HCT116 (cell line): ENCODE results near the gene PROB1. TPM values are rescaled to one million over a fixed set of nuclear protein-coding genes. Genes with fewer than 3 reads are reported as not detected.

Source experiments
- ATAC-seq: fragments of 200-7000 bp; cut with Tn5 transposase; 2 replicates; pipeline ENCODE4 v1.9.1; 2020; ENCODE audit warnings: mild to moderate bottlenecking, moderate library complexity
- BruUV-seq: library from RNA; stranded (reverse); fragments of 400-500 nt; replicated peaks from 2 replicates; lab custom pipeline; 2021; lab: Mats Ljungman, UMichigan
- CTCF ChIA-PET: fragments of 300-600 bp; sonication (Branson Sonifier 250); formaldehyde crosslinking; loops from one replicate; lab custom pipeline; 2021; ENCODE audit warnings: antibody characterized with exemption; lab: Charles Lee
- POLR2A ChIA-PET: fragments of 300-600, 350-600 bp; sonication (Branson Sonifier 250); formaldehyde crosslinking; loops from one replicate; lab custom pipeline; 2021; ENCODE audit warnings: antibody characterized with exemption; lab: Charles Lee
- RAD21 ChIA-PET, 2 experiments: fragments of 300-600 bp; sonication (Branson Sonifier 250); formaldehyde crosslinking; loops; one replicate each; lab custom pipeline; 2023; ENCODE audit warnings: low total read pairs in 2 of 2; ENCODE audit not compliant: uncharacterized antibody in 2 of 2, unreplicated experiment in 2 of 2, low non-redundant PET in 1 of 2; lab: Charles Lee
- DNase-seq: peaks from one replicate; pipeline ENCODE4 v3.0.0-alpha.2; 2010; ENCODE audit warnings: low read depth, low spot score
- H2AFZ ChIP-seq: fragments of 200-600 bp; shearing (Covaris generic), sonication (generic); 2 replicates; pipeline ENCODE4 v1.6.1; 2017; ENCODE audit warnings: low read depth, mixed run types, mixed read lengths, antibody characterized with exemption, low read length; ENCODE audit not compliant: poor library complexity, severe bottlenecking
- H3K27ac ChIP-seq: 2 replicates; pipeline ENCODE4 v1.5.1; 2012; ENCODE audit warnings: low read depth, low read length
- H3K27me3 ChIP-seq: fragments of 200-600 bp; sonication (generic); 2 replicates; pipeline ENCODE4 v1.6.1; 2016; ENCODE audit warnings: mixed run types, low read length, mixed read lengths; ENCODE audit not compliant: insufficient read depth
- H3K36me3 ChIP-seq, 2 experiments: fragments of 200-500 bp in 1 of 2; fragments of 200-600 bp in 1 of 2; sonication (Bioruptor generic) in 1 of 2; sonication (generic) in 1 of 2; 2 replicates each; pipeline versions ENCODE4 v1.5.1 to v1.6.1; 2014 to 2016; ENCODE audit warnings: low read length in 2 of 2, inconsistent platforms in 1 of 2, mixed read lengths in 1 of 2, mixed run types in 1 of 2; ENCODE audit not compliant: insufficient read depth in 2 of 2, control insufficient read depth in 1 of 2
- H3K4me1 ChIP-seq, 2 experiments: fragments of 200-600 bp in 1 of 2; sonication (generic) in 1 of 2; 2 replicates each; pipeline versions ENCODE4 v1.5.1 to v1.6.1; 2012 to 2017; ENCODE audit warnings: low read length in 2 of 2, inconsistent platforms in 1 of 2, mild to moderate bottlenecking in 1 of 2, mixed read lengths in 1 of 2, mixed run types in 1 of 2, moderate library complexity in 1 of 2; ENCODE audit not compliant: insufficient read depth in 2 of 2, control insufficient read depth in 1 of 2
- H3K4me2 ChIP-seq: fragments of 200-600 bp; sonication (generic); 2 replicates; pipeline ENCODE4 v1.6.1; 2017; ENCODE audit warnings: mixed run types, low read length, mixed read lengths
- H3K4me3 ChIP-seq, 2 experiments: fragments of 200-600 bp in 1 of 2; sonication (generic) in 1 of 2; replicated peaks in 1 of 2; 2 replicates each; pipeline ENCODE4 v1.5.1; 2011 to 2016; ENCODE audit warnings: low read length in 2 of 2, control low read depth in 1 of 2, low read depth in 1 of 2, mild to moderate bottlenecking in 1 of 2, mixed read lengths in 1 of 2, mixed run types in 1 of 2
- H3K79me2 ChIP-seq: fragments of 200-600 bp; sonication (generic); 2 replicates; pipeline ENCODE4 v1.6.1; 2017; ENCODE audit warnings: mild to moderate bottlenecking, mixed run types, low read length, moderate library complexity, mixed read lengths; ENCODE audit not compliant: insufficient read depth
- H3K9ac ChIP-seq: fragments of 200-600 bp; sonication (generic); 2 replicates; pipeline ENCODE4 v1.6.1; 2016; ENCODE audit warnings: low read length, mixed read lengths
- H3K9me2 ChIP-seq: fragments of 200-600 bp; sonication (generic), shearing (Covaris generic); 2 replicates; pipeline ENCODE4 v1.6.1; 2017; ENCODE audit warnings: mixed run types, mild to moderate bottlenecking, moderate library complexity; ENCODE audit not compliant: insufficient read depth
- H3K9me3 ChIP-seq, 2 experiments: fragments of 200-500 bp in 1 of 2; fragments of 200-600 bp in 1 of 2; sonication (Bioruptor generic) in 1 of 2; sonication (generic) in 1 of 2; 2 replicates each; pipeline ENCODE4 v1.6.1; 2014 to 2017; ENCODE audit warnings: low read length in 2 of 2, mixed read lengths in 2 of 2, inconsistent platforms in 1 of 2, low read depth in 1 of 2, mild to moderate bottlenecking in 1 of 2, mixed run types in 1 of 2, moderate library complexity in 1 of 2; ENCODE audit not compliant: control insufficient read depth in 1 of 2, insufficient read depth in 1 of 2
- H4K20me1 ChIP-seq: fragments of 200-600 bp; sonication (generic), shearing (Covaris generic); 2 replicates; pipeline ENCODE4 v1.6.1; 2017; ENCODE audit warnings: mixed run types, mild to moderate bottlenecking, moderate library complexity; ENCODE audit not compliant: insufficient read depth
- CBX3 ChIP-seq: IDR thresholded peaks from 2 replicates; pipeline ENCODE4 v1.6.1; 2012; ENCODE audit warnings: low read depth
- CEBPB ChIP-seq: IDR thresholded peaks from 2 replicates; pipeline ENCODE4 v1.6.1; 2012; ENCODE audit warnings: low read depth
- CTCF ChIP-seq, 3 experiments: fragments of 200-600 bp in 1 of 3; sonication (generic) in 1 of 3; IDR thresholded peaks in 2 of 3; conservative IDR thresholded peaks in 1 of 3; 2 replicates each; pipeline ENCODE4 v1.5.1; 2012 to 2017; ENCODE audit warnings: low read depth in 2 of 3, low read length in 2 of 3, antibody characterized with exemption in 1 of 3, borderline replicate concordance in 1 of 3, control low read depth in 1 of 3, mild to moderate bottlenecking in 1 of 3, mixed read lengths in 1 of 3, mixed run types in 1 of 3, moderate library complexity in 1 of 3; ENCODE audit not compliant: insufficient read depth in 1 of 3
- EGR1 ChIP-seq: IDR thresholded peaks from 2 replicates; pipeline ENCODE4 v1.6.1; 2012; ENCODE audit warnings: low read depth
- EZH2 ChIP-seq: fragments of 200-600 bp; sonication (generic); IDR thresholded peaks from 2 replicates; pipeline ENCODE4 v1.6.1; 2017; ENCODE audit warnings: antibody characterized with exemption, mixed run types
- EZH2phosphoT487 ChIP-seq: fragments of 200-600 bp; IDR thresholded peaks from 2 replicates; pipeline ENCODE4 v1.6.1; 2018; ENCODE audit warnings: antibody characterized with exemption, borderline replicate concordance
- RAD21 ChIP-seq: IDR thresholded peaks from 2 replicates; pipeline ENCODE4 v1.6.1; 2012; ENCODE audit warnings: low read depth, mild to moderate bottlenecking
- SRF ChIP-seq: IDR thresholded peaks from 2 replicates; pipeline ENCODE4 v1.6.1; 2012; ENCODE audit warnings: low read depth
- YY1 ChIP-seq: IDR thresholded peaks from 2 replicates; pipeline ENCODE4 v1.6.1; 2011; ENCODE audit warnings: low read length, low read depth, moderate library complexity, mild to moderate bottlenecking; ENCODE audit not compliant: insufficient replicate concordance; ENCODE audit errors: extremely low read depth
- ZFX ChIP-seq: fragments of 450-650 bp; IDR thresholded peaks from 2 replicates; pipeline ENCODE4 v1.6.1; 2017
- intact Hi-C: fragments of 100-400 bp; cut with micrococcal nuclease; formaldehyde crosslinking; loops from 2 replicates; pipeline ENCODE4 v1.10.0; 2022
- total RNA-seq: library from RNA; stranded (reverse); gene quantifications from one replicate; pipeline ENCODE4 v1.2.1, GENCODE V29; 2021; ENCODE audit not compliant: unreplicated experiment
- TF ChIP-seq, protein P1 (sequence below): IDR thresholded peaks from 2 replicates; pipeline ENCODE4 v1.6.1; 2012; ENCODE audit warnings: low read depth

The PROB1 gene
- total RNA-seq, 1 experiment from 2014 or later = 1.7 TPM

- POLR2A ChIA-PET = no interaction called here
- ATAC-seq (no peak), DNase-seq (no peak)
- intact Hi-C loops = no loop called here
- RAD21 ChIA-PET = no interaction called here
- no peaks in the 10 kb centered on the region for H3K36me3 ChIP-seq
- TF ChIP-seq EZH2phosphoT487 (no peak), ZFX (no peak), CBX3 (no peak), EZH2 (no peak), SRF (no peak), CEBPB (no peak), YY1 (no peak), EGR1 (no peak), CTCF (IDR thresholded peaks at IDR 0.05 in 2 of 3, conservative IDR thresholded peaks at IDR 0.05 in 1 of 3; ENCODE audit: borderline replicate concordance in 1 of 3, insufficient read depth in 1 of 3, low read depth in 2 of 3, low read length in 2 of 3) (no peak), RAD21 (no peak)
- TF ChIP-seq, protein P1, sequence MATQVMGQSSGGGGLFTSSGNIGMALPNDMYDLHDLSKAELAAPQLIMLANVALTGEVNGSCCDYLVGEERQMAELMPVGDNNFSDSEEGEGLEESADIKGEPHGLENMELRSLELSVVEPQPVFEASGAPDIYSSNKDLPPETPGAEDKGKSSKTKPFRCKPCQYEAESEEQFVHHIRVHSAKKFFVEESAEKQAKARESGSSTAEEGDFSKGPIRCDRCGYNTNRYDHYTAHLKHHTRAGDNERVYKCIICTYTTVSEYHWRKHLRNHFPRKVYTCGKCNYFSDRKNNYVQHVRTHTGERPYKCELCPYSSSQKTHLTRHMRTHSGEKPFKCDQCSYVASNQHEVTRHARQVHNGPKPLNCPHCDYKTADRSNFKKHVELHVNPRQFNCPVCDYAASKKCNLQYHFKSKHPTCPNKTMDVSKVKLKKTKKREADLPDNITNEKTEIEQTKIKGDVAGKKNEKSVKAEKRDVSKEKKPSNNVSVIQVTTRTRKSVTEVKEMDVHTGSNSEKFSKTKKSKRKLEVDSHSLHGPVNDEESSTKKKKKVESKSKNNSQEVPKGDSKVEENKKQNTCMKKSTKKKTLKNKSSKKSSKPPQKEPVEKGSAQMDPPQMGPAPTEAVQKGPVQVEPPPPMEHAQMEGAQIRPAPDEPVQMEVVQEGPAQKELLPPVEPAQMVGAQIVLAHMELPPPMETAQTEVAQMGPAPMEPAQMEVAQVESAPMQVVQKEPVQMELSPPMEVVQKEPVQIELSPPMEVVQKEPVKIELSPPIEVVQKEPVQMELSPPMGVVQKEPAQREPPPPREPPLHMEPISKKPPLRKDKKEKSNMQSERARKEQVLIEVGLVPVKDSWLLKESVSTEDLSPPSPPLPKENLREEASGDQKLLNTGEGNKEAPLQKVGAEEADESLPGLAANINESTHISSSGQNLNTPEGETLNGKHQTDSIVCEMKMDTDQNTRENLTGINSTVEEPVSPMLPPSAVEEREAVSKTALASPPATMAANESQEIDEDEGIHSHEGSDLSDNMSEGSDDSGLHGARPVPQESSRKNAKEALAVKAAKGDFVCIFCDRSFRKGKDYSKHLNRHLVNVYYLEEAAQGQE = no peak
- no peak overlapping the region for H3K27ac ChIP-seq
- CTCF ChIA-PET = no interaction called here
- H2AFZ ChIP-seq = no peak overlapping the region
- BruUV-seq = no TSS peak
- H3K27me3 ChIP-seq = no peaks in the 10 kb centered on the region
- no peaks in the 10 kb centered on the region for H4K20me1 ChIP-seq
- no peak overlapping the region for H3K4me2 ChIP-seq
- no peaks in the 10 kb centered on the region for H3K79me2 ChIP-seq
- H3K9me2 ChIP-seq = no peaks in the 10 kb centered on the region
- H3K9me3 ChIP-seq = no peaks in the 10 kb centered on the region
- H3K4me3 ChIP-seq = no peak overlapping the region
- peaks cover 10 to 36% of the 10 kb centered on the region in 2 experiments for H3K4me1 ChIP-seq
- H3K9ac ChIP-seq = no peak overlapping the region
These were observed 4.7 kb upstream of the PROB1 start for GRCh38 chr5:139399501-139400121.
